NCI-H345 (cell line): ENCODE results near the gene UBE2C.

ENCODE experiments used
- DNase-seq: peaks from one replicate; lab custom pipeline; 2025; lab: John Stamatoyannopoulos, UW

UBE2C gene

GRCh38 chr20:45833030-45833882, 20.8 kb downstream of the UBE2C start, which contains the start of gene SNX21:
SNX21 (plus strand) TSS chr20:45833799; CDS start chr20:45833920, 121 bp downstream.
- DNase-seq = peak; percentile 74

- peak; percentile 81 for DNase-seq
Measured at GRCh38 chr20:45833883-45834796, 21.7 kb downstream of the UBE2C start.

- no peak for DNase-seq
Measured at GRCh38 chr20:45834797-45835161, 22.3 kb downstream of the UBE2C start.

- no peak for DNase-seq
Measured at GRCh38 chr20:45835329-45835765, 22.9 kb downstream of the UBE2C start.

- DNase-seq = no peak
Measured at GRCh38 chr20:45835825-45836224, 23.4 kb downstream of the UBE2C start.

- DNase-seq = no peak
Measured at GRCh38 chr20:45836841-45837240, 24.4 kb downstream of the UBE2C start.

GRCh38 chr20:45840700-45841198, 28.3 kb downstream of the UBE2C start:
- no peak for DNase-seq

GRCh38 chr20:45841407-45842129, 29.1 kb downstream of the UBE2C start:
- no peak for DNase-seq

- no peak for DNase-seq
Measured at GRCh38 chr20:45842169-45842812, 29.8 kb downstream of the UBE2C start.

- no peak for DNase-seq
Measured at GRCh38 chr20:45843506-45843905, 31.1 kb downstream of the UBE2C start.

GRCh38 chr20:45845452-45845851, 33.0 kb downstream of the UBE2C start:
- DNase-seq = no peak

- DNase-seq = no peak
Measured at GRCh38 chr20:45848421-45848820, 36.0 kb downstream of the UBE2C start.

- no peak for DNase-seq
Measured at GRCh38 chr20:45848969-45849582, 36.6 kb downstream of the UBE2C start.

- DNase-seq = no peak
Measured at GRCh38 chr20:45850238-45850637, 37.8 kb downstream of the UBE2C start.

GRCh38 chr20:45850926-45851325, 38.5 kb downstream of the UBE2C start:
- no peak for DNase-seq

GRCh38 chr20:45851501-45851900, 39.1 kb downstream of the UBE2C start:
- DNase-seq = no peak

GRCh38 chr20:45852326-45852725, 39.9 kb downstream of the UBE2C start:
- no peak for DNase-seq

- no peak for DNase-seq
Measured at GRCh38 chr20:45853484-45853883, 41.0 kb downstream of the UBE2C start.

- DNase-seq = peak; percentile 100
Measured at GRCh38 chr20:45857114-45857881, 44.9 kb downstream of the UBE2C start, which contains the start of the genes ACOT8 and ZSWIM3. ACOT8 (minus strand) TSS chr20:45857392; CDS start chr20:45857315, 77 bp downstream. ZSWIM3 (plus strand) TSS chr20:45857614; CDS start chr20:45857826, 212 bp downstream.

GRCh38 chr20:45857882-45858216, 45.4 kb downstream of the UBE2C start:
- no peak for DNase-seq
